ENCODE data around the gene UQCRC2. TPM values are rescaled to one million over a fixed set of nuclear protein-coding genes. Genes with fewer than 3 reads are reported as not detected.

Gene UQCRC2
- total RNA-seq, 1 donor from 2014 or later: 272 TPM

- H3K27ac Mint-ChIP-seq: no peak overlapping the region
- peaks cover 23% of the 10 kb centered on the region for H3K4me1 Mint-ChIP-seq (ENCODE audit: low read depth)
- no peaks in the 10 kb centered on the region for H3K36me3 Mint-ChIP-seq (ENCODE audit: low read depth)
- no peaks in the 10 kb centered on the region for H3K9me3 Mint-ChIP-seq
- intact Hi-C loops (cut with micrococcal nuclease): no loop called here
- no peak for DNase-seq (ENCODE audit: low spot score)
- H3K4me3 Mint-ChIP-seq (ENCODE audit: low read depth): no peak overlapping the region
- peaks cover 14% of the 10 kb centered on the region for H3K27me3 Mint-ChIP-seq (ENCODE audit: low read depth)
Observed at GRCh38 chr16:22004341-22004740, 51.2 kb downstream of the UQCRC2 start.

- Mint-ChIP-seq H3K4me1 (ENCODE audit: low read depth) (peaks cover 28% of the 10 kb centered on the region), H3K27me3 (ENCODE audit: low read depth) (peaks cover 14% of the 10 kb centered on the region), H3K36me3 (ENCODE audit: low read depth) (peaks cover 6% of the 10 kb centered on the region), H3K4me3 (ENCODE audit: low read depth) (no peak overlapping the region), H3K9me3 (no peaks in the 10 kb centered on the region), H3K27ac (no peak overlapping the region)
- intact Hi-C loops (cut with micrococcal nuclease): loop anchor here (5.0 kb wide), 2 partner anchors 52 to 292 kb away; partner anchors contain the start of gene POLR3E
- no peak for DNase-seq (ENCODE audit: low spot score)
Observed at GRCh38 chr16:22005746-22006145, 52.6 kb downstream of the UQCRC2 start.

- Mint-ChIP-seq H3K27me3 (ENCODE audit: low read depth) (peaks cover 14% of the 10 kb centered on the region), H3K36me3 (ENCODE audit: low read depth) (peaks cover 6% of the 10 kb centered on the region), H3K4me1 (ENCODE audit: low read depth) (peaks cover 27% of the 10 kb centered on the region), H3K9me3 (no peaks in the 10 kb centered on the region), H3K4me3 (ENCODE audit: low read depth) (peak overlapping the region; percentile 89), H3K27ac (no peak overlapping the region)
- intact Hi-C loops (cut with micrococcal nuclease): loop anchor here (5.0 kb wide), 2 partner anchors 51 to 291 kb away; partner anchors contain the start of gene POLR3E
- no peak for DNase-seq (ENCODE audit: low spot score)
Observed at GRCh38 chr16:22006636-22007035, 53.5 kb downstream of the UQCRC2 start.

GRCh38 chr16:22007159-22007508, 54.0 kb downstream of the UQCRC2 start:
- Mint-ChIP-seq H3K4me3 (ENCODE audit: low read depth) (peak overlapping the region; percentile 89), H3K9me3 (no peaks in the 10 kb centered on the region), H3K36me3 (ENCODE audit: low read depth) (peaks cover 6% of the 10 kb centered on the region), H3K4me1 (ENCODE audit: low read depth) (peaks cover 27% of the 10 kb centered on the region), H3K27ac (peak overlapping the region; percentile 69), H3K27me3 (ENCODE audit: low read depth) (peaks cover 14% of the 10 kb centered on the region)
- intact Hi-C loops (cut with micrococcal nuclease): loop anchor here (5.0 kb wide), 2 partner anchors 50 to 290 kb away; partner anchors contain the start of gene POLR3E
- DNase-seq (ENCODE audit: low spot score): no peak

GRCh38 chr16:22007509-22008214, 54.5 kb downstream of the UQCRC2 start, which contains the start of gene MOSMO:
Gene MOSMO, plus strand, starts transcription at chr16:22008111. Its CDS starts 191 bp downstream, at chr16:22008302.
- peak within 1 kb of the TSS; percentile 69 for H3K27ac Mint-ChIP-seq
- H3K4me1 Mint-ChIP-seq (ENCODE audit: low read depth): peaks cover 32% of the 10 kb centered on the region
- peak; percentile 46 for DNase-seq (ENCODE audit: low spot score)
- H3K9me3 Mint-ChIP-seq: no peaks in the 10 kb centered on the region
- peak within 1 kb of the TSS; percentile 89 for H3K4me3 Mint-ChIP-seq (ENCODE audit: low read depth)
- intact Hi-C loops (cut with micrococcal nuclease): loop anchor here (5.0 kb wide), 2 partner anchors 50 to 290 kb away; partner anchors contain the start of gene POLR3E
- peaks cover 14% of the 10 kb centered on the region for H3K27me3 Mint-ChIP-seq (ENCODE audit: low read depth)
- H3K36me3 Mint-ChIP-seq (ENCODE audit: low read depth): peaks cover 6% of the 10 kb centered on the region

- peaks cover 34% of the 10 kb centered on the region for H3K4me1 Mint-ChIP-seq (ENCODE audit: low read depth)
- intact Hi-C loops (cut with micrococcal nuclease): loop anchor here (5.0 kb wide), 2 partner anchors 49 to 289 kb away; partner anchors contain the start of gene POLR3E
- peak overlapping the region; percentile 53 for H3K27ac Mint-ChIP-seq
Observed at GRCh38 chr16:22008215-22009059, 55.3 kb downstream of the UQCRC2 start.

GRCh38 chr16:22010902-22011301, 57.7 kb downstream of the UQCRC2 start:
- H3K4me1 Mint-ChIP-seq (ENCODE audit: low read depth): peaks cover 46% of the 10 kb centered on the region
- no peak overlapping the region for H3K4me3 Mint-ChIP-seq (ENCODE audit: low read depth)
- DNase-seq (ENCODE audit: low spot score): no peak
- no peaks in the 10 kb centered on the region for H3K9me3 Mint-ChIP-seq
- H3K27me3 Mint-ChIP-seq (ENCODE audit: low read depth): peaks cover 10% of the 10 kb centered on the region
- peaks cover 6% of the 10 kb centered on the region for H3K36me3 Mint-ChIP-seq (ENCODE audit: low read depth)
- H3K27ac Mint-ChIP-seq: no peak overlapping the region
- intact Hi-C loops (cut with micrococcal nuclease): no loop called here

More at GRCh38 chr16:22008215-22009059, 55.3 kb downstream of the UQCRC2 start:
- Mint-ChIP-seq H3K9me3 (no peaks in the 10 kb centered on the region), H3K4me3 (ENCODE audit: low read depth) (peak overlapping the region; percentile 89), H3K36me3 (ENCODE audit: low read depth) (peaks cover 6% of the 10 kb centered on the region), H3K27me3 (ENCODE audit: low read depth) (peaks cover 12% of the 10 kb centered on the region)
- DNase-seq (ENCODE audit: low spot score): no peak

- intact Hi-C loops (cut with micrococcal nuclease): no loop called here
- no peak overlapping the region for H3K4me3 Mint-ChIP-seq (ENCODE audit: low read depth)
- H3K9me3 Mint-ChIP-seq: no peaks in the 10 kb centered on the region
- DNase-seq (ENCODE audit: low spot score): no peak
- no peak overlapping the region for H3K27ac Mint-ChIP-seq
- peaks cover 6% of the 10 kb centered on the region for H3K36me3 Mint-ChIP-seq (ENCODE audit: low read depth)
- peaks cover 41% of the 10 kb centered on the region for H3K4me1 Mint-ChIP-seq (ENCODE audit: low read depth)
- H3K27me3 Mint-ChIP-seq (ENCODE audit: low read depth): peaks cover 1% of the 10 kb centered on the region
Observed at GRCh38 chr16:22012241-22012640, 59.1 kb downstream of the UQCRC2 start.

- H3K27ac Mint-ChIP-seq: no peak overlapping the region
- intact Hi-C loops (cut with micrococcal nuclease): no loop called here
- no peak for DNase-seq (ENCODE audit: low spot score)
- H3K4me3 Mint-ChIP-seq (ENCODE audit: low read depth): no peak overlapping the region
- peaks cover 39% of the 10 kb centered on the region for H3K4me1 Mint-ChIP-seq (ENCODE audit: low read depth)
- no peaks in the 10 kb centered on the region for H3K9me3 Mint-ChIP-seq
- no peaks in the 10 kb centered on the region for H3K27me3 Mint-ChIP-seq (ENCODE audit: low read depth)
- peaks cover 6% of the 10 kb centered on the region for H3K36me3 Mint-ChIP-seq (ENCODE audit: low read depth)
Observed at GRCh38 chr16:22013486-22013885, 60.3 kb downstream of the UQCRC2 start.

GRCh38 chr16:22014271-22014873, 61.2 kb downstream of the UQCRC2 start:
- Mint-ChIP-seq H3K9me3 (no peaks in the 10 kb centered on the region), H3K27ac (no peak overlapping the region), H3K27me3 (ENCODE audit: low read depth) (no peaks in the 10 kb centered on the region), H3K36me3 (ENCODE audit: low read depth) (peaks cover 6% of the 10 kb centered on the region), H3K4me3 (ENCODE audit: low read depth) (no peak overlapping the region), H3K4me1 (ENCODE audit: low read depth) (peaks cover 43% of the 10 kb centered on the region)
- intact Hi-C loops (cut with micrococcal nuclease): no loop called here
- DNase-seq (ENCODE audit: low spot score): no peak

- no peaks in the 10 kb centered on the region for H3K36me3 Mint-ChIP-seq (ENCODE audit: low read depth)
Observed at GRCh38 chr16:22016927-22017326, 63.8 kb downstream of the UQCRC2 start.

GRCh38 chr16:22018559-22018958, 65.4 kb downstream of the UQCRC2 start:
- H3K4me1 Mint-ChIP-seq (ENCODE audit: low read depth): peaks cover 28% of the 10 kb centered on the region
- H3K4me3 Mint-ChIP-seq (ENCODE audit: low read depth): no peak overlapping the region
- H3K9me3 Mint-ChIP-seq: no peaks in the 10 kb centered on the region
- no peaks in the 10 kb centered on the region for H3K36me3 Mint-ChIP-seq (ENCODE audit: low read depth)
- H3K27me3 Mint-ChIP-seq (ENCODE audit: low read depth): no peaks in the 10 kb centered on the region
- DNase-seq (ENCODE audit: low spot score): no peak
- no peak overlapping the region for H3K27ac Mint-ChIP-seq
- intact Hi-C loops (cut with micrococcal nuclease): no loop called here

More at GRCh38 chr16:22016927-22017326, 63.8 kb downstream of the UQCRC2 start:
- Mint-ChIP-seq H3K27ac (no peak overlapping the region), H3K27me3 (ENCODE audit: low read depth) (no peaks in the 10 kb centered on the region), H3K4me1 (ENCODE audit: low read depth) (peaks cover 33% of the 10 kb centered on the region), H3K9me3 (no peaks in the 10 kb centered on the region), H3K4me3 (ENCODE audit: low read depth) (no peak overlapping the region)
- no peak for DNase-seq (ENCODE audit: low spot score)
- intact Hi-C loops (cut with micrococcal nuclease): no loop called here

Measured in activated T-helper 2 cell treated with anti-CD3 and anti-CD28 coated beads, Interferon-gamma antibody, Interleukin-2, Interleukin-4, amounts not matched to agents 10 μg/mL and 5 μg/mL and 100 μg/mL, durations not matched to agents 14 hours and 24 hours and 36 hours (primary cell).